MM.1S (cell line): ENCODE measurements around the gene TRAPPC12.

Source experiments
- EZH2 ChIP-seq: fragments of 300-600 bp; sonication (generic); optimal IDR thresholded peaks from 2 replicates; pipeline ENCODE3; 2017; ENCODE audit warnings: low read depth, mild to moderate bottlenecking, antibody characterized with exemption, low read length, mixed read lengths
- EZH2phosphoT487 ChIP-seq: fragments of 300-600 bp; sonication (generic); IDR thresholded peaks from 2 replicates; pipeline ENCODE4 v1.6.1; 2018; ENCODE audit warnings: antibody characterized with exemption, low read length

GRCh38 chr2:3481736-3482362 lies 102.4 kb downstream of the TRAPPC12 start:
- TF ChIP-seq EZH2 (no peak), EZH2phosphoT487 (no peak)
